ENCODE results near the gene TSFM.

DNA sequence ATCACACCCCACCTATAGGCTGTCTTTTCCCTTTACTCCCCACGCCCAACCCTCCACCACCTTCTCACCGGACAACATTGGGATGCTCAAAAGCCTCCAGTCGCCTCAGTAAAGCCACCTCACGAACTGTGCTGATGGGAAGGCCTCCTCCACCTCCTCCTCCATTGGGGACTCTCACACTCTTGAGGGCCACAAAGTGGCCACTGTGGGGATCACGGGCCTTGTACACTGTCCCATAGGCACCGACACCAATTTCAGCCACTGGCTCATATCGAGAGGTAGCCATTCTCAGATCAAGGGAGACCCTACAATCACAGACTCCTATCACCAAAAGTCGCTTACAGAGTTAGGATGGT lies 31.2 kb upstream of the TSFM start:
- TF ChIP-seq, protein P1, sequence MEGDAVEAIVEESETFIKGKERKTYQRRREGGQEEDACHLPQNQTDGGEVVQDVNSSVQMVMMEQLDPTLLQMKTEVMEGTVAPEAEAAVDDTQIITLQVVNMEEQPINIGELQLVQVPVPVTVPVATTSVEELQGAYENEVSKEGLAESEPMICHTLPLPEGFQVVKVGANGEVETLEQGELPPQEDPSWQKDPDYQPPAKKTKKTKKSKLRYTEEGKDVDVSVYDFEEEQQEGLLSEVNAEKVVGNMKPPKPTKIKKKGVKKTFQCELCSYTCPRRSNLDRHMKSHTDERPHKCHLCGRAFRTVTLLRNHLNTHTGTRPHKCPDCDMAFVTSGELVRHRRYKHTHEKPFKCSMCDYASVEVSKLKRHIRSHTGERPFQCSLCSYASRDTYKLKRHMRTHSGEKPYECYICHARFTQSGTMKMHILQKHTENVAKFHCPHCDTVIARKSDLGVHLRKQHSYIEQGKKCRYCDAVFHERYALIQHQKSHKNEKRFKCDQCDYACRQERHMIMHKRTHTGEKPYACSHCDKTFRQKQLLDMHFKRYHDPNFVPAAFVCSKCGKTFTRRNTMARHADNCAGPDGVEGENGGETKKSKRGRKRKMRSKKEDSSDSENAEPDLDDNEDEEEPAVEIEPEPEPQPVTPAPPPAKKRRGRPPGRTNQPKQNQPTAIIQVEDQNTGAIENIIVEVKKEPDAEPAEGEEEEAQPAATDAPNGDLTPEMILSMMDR (IDR thresholded peaks at IDR 0.05), result no peak
- no peak for TF ChIP-seq POLR2A (IDR thresholded peaks at IDR 0.05)

Data from lower leg skin (tissue), 3 donors.